HG03066 (cell line): Measurements from ENCODE around the gene EML6.
"Not testable (repeated sequence)": the region's sequence is repeated elsewhere in the genome, so short reads cannot be mapped to it uniquely, and the experiment has no call there.

Source experiments
- ATAC-seq: cut with Tn5 transposase; IDR thresholded peaks from one replicate; pipeline ENCODE4 v1.9.1; 2021; ENCODE audit warnings: low read depth; ENCODE audit not compliant: unreplicated experiment

The EML6 gene

DNA sequence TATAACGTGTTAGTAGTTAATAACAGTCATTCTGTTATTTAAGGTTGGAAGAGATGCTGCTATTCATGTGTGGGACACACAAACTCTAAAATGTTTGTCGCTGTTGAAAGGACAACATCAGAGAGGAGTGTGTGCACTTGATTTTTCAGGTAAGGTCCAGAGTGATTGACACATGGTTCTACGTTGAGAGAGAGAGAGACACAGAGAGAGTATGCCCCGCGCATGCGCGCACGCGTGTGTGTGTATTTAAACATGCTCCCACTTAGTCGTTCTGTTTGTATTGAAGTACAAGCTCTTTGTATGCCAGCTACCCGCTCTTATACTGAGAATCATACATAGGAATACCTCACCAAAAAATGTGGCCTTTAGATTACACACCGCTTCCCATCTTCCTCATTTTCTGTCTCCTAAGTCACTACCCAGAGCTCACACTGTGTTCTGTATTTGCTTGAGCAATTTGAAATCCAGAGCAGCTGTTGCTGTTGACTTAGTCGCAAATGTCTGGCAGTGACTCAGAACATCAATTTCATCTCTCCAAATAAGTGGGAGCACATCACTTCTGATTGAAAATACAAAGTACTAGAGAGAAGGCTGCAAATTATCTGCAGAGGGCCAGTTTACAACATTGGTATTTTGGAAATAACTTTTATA lies 148.1 kb downstream of the EML6 start:
- ATAC-seq: no peak

DNA sequence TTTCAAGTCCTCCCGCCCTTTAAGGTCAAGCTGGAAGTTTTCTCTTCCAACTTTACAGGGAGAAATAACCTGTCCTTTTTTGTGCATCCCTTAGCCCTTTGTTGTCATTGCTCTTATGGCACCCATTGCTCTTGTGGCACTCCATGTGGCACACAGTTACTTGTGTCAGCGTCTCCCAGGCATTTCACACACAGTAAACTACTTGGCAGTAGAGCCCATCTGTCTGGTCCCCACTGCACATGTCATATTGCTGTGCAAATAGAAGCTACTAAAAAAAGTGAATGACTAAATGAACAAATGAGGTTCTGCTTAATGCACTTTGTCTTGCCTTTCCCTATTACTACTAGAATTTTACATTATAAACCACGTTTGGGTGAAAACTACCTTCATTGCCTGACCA lies 149.3 kb downstream of the EML6 start:
- ATAC-seq: no peak

DNA sequence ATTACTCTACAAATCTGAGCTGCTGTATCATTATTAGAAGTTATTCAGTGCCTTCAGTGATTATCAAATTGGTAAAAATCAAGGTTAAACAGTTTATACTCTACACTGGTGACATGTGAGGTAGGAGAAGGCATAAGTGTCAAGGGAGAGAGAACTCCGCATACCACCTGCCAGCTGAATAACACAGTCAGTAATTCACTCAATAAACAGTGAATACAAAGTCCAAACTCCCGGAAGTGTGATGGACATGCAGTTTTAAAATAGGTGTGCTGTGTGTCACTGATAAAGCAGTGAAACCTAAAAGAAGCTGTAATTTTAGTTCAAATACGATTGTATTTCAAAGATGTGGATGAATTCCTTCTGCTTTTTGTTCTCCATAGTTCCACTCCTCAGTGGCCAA lies 149.8 kb downstream of the EML6 start:
- not testable (repeated sequence) for ATAC-seq

- ATAC-seq: no peak
Observed at GRCh38 chr2:54876764-54877163, 153.3 kb downstream of the EML6 start.

- ATAC-seq: no peak
Observed at GRCh38 chr2:54878182-54878581, 154.7 kb downstream of the EML6 start.

- ATAC-seq: no peak
Observed at GRCh38 chr2:54879032-54879431, 155.6 kb downstream of the EML6 start.

- ATAC-seq: no peak
Observed at GRCh38 chr2:54879598-54880332, 156.3 kb downstream of the EML6 start.

DNA sequence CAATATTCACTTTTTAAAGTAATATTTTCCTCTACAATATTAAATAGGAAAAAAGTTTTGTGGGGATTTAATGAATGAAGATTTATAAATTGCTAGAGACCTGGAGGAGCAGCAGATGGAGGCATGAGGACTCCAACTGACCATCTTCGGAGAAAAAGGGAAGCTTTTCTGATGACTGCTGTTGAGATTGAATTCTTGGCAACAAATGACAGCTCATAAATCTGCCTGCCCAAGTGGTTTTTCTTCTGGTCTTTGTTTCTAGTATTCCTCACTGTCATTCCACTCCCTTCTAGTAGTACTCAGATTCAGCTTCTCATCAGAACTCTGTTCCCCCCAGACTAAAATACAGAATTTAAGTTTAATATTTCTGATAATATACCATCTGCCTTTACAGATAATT lies 157.0 kb downstream of the EML6 start:
- no peak for ATAC-seq

DNA sequence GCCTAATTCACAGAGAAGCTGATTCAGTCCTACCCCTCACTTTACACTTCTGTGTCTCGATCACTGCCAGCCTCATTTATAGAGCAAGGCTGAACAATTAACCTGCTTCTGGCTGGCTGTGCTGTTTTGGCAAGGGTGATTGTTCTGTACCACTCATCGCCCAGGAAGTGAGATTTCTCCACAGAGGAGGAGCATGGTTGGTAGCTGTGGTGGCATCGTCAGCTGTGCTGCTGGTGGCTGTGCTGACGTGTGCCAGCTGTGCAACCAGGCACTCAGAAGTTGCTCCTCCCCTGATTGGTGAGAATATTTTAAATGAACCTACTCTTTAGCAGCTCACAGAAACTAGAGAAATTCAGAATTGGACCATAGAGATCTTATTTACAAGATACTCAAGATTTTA lies 158.3 kb downstream of the EML6 start:
- ATAC-seq: no peak

GRCh38 chr2:54885891-54886290 lies 162.4 kb downstream of the EML6 start:
- no peak for ATAC-seq

DNA sequence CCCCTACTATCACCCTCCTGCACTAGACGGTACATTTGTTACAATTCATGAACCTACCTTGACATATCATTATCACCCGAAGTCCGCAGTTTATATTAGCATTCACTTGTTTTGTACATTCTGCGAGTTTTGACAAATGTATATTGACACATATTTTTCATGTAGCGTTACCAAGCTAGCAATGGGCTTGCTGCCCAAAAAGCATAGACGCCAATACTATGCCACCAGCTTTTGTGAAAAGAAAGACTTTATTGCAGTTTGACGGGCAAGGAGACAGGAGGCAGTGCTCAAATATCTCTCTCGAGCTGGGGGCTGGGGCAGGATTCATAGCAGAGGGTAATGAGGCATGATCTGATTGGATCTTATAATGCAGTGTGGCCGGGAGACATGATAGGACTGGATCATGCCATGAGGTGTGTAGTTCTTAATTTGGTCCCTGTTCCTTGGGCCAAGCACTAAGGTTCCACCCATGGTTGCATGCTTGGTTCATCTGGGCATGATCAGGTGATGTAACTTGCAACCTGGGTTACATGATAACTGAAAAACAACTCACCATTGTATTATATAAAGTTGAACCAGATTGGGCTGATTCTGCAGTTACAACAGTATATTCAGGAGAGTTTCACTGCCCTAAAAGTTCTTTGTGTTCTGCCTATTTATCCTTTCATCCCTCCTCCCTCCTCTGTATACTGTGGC lies 164.5 kb downstream of the EML6 start:
- ATAC-seq: no peak

- no peak for ATAC-seq
Observed at GRCh38 chr2:54889053-54889452, 165.6 kb downstream of the EML6 start.

- ATAC-seq: no peak
Observed at GRCh38 chr2:54891909-54892308, 168.4 kb downstream of the EML6 start.

GRCh38 chr2:54894467-54894866 lies 171.0 kb downstream of the EML6 start:
- no peak for ATAC-seq

DNA sequence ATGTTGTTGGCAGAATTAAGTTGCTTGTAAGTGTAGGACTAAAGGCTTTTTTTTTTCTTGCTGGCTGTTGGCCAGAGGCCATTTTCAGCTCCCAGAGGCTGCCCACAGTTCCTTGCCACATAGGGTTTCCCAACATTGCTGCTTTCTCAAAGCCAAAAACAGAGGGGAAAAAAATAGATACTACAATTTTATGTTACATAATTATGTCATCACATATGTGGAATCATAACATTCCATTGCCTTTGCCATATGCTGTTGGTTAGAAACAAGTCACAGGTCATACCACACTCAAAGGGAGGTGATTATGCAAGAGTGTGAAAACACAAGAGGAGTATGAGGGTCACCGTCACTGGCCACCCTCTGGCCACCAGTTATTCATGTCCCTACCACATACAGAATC lies 172.3 kb downstream of the EML6 start:
- no peak for ATAC-seq

DNA sequence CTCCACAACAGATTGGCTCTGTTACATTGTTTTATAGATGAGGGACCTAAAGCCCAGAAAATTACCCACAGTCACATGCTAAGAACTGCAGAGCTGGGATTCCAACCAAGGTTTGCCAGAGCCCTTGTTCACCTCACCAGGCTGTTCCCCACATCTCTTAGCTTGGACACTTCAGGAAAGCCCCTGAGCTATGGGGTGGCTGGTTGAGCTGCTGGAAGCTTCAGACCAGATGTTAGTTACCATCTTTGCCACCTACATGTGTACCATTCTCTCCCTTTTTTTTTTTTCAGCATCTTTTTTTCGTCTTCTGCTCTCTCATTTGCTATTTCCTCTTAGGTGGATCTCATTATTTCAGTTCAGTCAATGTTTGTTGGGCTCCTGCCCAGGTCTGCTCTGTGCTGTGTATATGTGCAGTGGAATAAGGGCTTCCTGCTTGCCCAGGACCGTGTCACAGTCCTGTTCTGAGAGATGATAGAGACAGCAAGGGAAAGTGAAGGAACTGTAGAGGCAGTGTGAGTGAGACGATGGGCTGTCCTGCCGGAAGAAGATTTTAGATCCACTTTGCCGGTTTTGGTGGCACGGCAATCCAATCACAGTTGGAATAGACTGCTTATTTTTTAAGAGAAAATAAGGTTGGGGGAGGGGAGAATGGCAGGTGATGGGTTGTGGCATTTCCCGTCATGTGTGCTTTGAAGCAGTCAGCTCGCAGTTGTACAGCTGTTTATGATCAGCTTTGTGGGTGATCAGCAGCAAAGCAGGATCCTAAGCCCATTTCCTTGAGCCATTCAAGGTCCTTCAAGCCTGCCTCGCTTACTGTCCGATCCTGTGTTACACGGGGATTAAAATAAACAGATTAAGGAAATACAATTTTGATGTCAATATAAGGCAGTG lies 174.2 kb downstream of the EML6 start:
- ATAC-seq: no peak

DNA sequence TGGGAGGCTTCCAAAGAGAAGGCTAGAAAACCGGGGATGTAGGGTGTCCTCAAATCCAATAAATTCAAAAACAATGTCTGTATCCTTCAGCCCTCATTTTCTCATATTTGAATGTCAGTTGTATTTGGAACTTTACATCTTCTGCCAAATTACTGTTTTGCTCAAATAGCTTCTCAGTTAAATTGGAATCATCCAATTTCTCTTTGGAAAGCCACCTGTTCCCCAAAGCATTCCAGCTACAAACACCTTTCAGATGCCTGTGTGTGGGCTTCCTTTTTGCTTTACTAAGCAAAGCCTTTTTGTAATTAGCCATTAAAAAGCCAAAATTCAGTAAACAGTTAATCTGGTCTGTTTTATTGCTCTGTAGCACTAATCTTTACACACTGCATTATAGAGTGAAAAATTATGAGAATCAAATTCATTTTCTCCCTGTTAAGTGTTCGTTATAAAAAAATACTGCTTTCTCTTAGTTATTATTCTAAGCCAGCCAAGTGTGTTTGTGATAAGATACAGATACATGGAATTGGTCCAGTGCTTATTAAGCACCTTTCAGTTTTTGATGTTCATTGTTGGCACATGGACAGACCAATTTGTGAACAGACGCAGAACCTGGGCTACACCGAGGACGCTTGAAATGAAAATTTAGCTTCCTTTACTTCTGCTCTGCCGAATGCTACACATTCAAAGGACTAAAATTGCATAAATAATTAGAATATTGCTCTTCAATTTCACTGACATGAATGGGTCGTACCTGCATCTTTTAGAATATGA lies 175.2 kb downstream of the EML6 start:
- ATAC-seq: no peak

DNA sequence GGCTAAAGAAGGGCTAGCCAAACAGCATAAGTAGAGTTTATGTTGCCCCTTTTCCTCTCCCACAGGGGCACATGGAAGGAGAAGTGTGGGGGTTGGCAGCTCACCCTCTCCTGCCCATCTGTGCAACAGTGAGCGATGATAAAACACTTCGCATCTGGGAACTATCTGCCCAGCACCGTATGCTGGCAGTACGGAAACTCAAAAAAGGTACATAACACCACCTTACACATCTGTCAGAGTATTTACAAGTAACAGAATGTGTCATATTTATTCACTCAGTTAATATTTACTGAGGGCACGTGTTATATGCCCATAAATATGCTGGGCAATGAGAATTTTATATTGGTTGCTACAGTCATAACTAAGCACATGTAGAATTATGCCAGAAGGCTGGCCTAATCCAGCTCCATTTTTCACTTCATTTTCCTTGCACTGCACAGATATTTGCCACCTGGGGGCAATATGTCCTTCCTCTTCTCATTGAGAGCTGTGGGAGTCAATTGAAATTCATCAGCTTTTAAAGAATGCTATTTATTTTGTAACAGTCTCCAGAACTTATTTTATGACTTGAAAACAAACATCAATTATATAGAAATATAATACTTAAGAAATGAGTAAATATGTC lies 176.2 kb downstream of the EML6 start:
- no peak for ATAC-seq

- ATAC-seq: no peak
Observed at GRCh38 chr2:54901224-54901986, 177.9 kb downstream of the EML6 start.
